A549 (cell line): ENCODE data around the gene PHF21B.

ENCODE experiments used
- CTCF ChIP-seq: fragments of >200 bp; sonication (Bioruptor Twin); formaldehyde crosslinking; IDR thresholded peaks from 3 replicates; pipeline ENCODE4 v1.5.1; 2016
- EP300 ChIP-seq, 2 experiments: fragments of >200 bp; sonication (Bioruptor Twin); formaldehyde crosslinking; IDR thresholded peaks; 2 replicates in 1 of 2; 3 replicates in 1 of 2; pipeline ENCODE4 v1.6.1; 2016 to 2017
- KDM1A ChIP-seq: fragments of 200-600 bp; sonication (generic); IDR thresholded peaks from 2 replicates; pipeline ENCODE4 v1.6.1; 2016; ENCODE audit warnings: low read depth, mild to moderate bottlenecking
- MAX ChIP-seq: IDR thresholded peaks from 2 replicates; pipeline ENCODE4 v1.6.1; 2012
- NFE2L2 ChIP-seq: fragments of 150-350 bp; conservative IDR thresholded peaks from 2 replicates; pipeline ENCODE4 v1.6.1; 2014; ENCODE audit warnings: low read length
- POLR2A ChIP-seq: IDR thresholded peaks from 2 replicates; pipeline ENCODE4 v1.6.1; 2012; ENCODE audit warnings: mild to moderate bottlenecking, low read length
- POLR2AphosphoS2 ChIP-seq: conservative IDR thresholded peaks from 2 replicates; pipeline ENCODE4 v1.6.1; 2012; ENCODE audit warnings: low read length, improper control_type of control experiment, inconsistent platforms
- RAD21 ChIP-seq, 2 experiments: fragments of >200 bp in 1 of 2; sonication (Bioruptor Twin) in 1 of 2; formaldehyde crosslinking in 1 of 2; IDR thresholded peaks in 1 of 2; conservative IDR thresholded peaks in 1 of 2; 2 replicates in 1 of 2; 3 replicates in 1 of 2; pipeline ENCODE4 v1.6.1; 2012 to 2018; ENCODE audit warnings: inconsistent platforms in 1 of 2
- REST ChIP-seq: fragments of 200-600 bp; sonication (generic); IDR thresholded peaks from 2 replicates; pipeline ENCODE4 v1.6.1; 2016; ENCODE audit warnings: antibody characterized with exemption, mild to moderate bottlenecking, moderate library complexity
- SMC3 ChIP-seq: fragments of >200 bp; sonication (Bioruptor Twin); formaldehyde crosslinking; IDR thresholded peaks from 3 replicates; pipeline ENCODE4 v1.6.1; 2018; ENCODE audit warnings: inconsistent platforms
- TP53 ChIP-seq: fragments of 250-450 bp; sonication (Bioruptor Pico); IDR thresholded peaks from 2 replicates; pipeline ENCODE4 v1.5.0; 2021; ENCODE audit warnings: mild to moderate bottlenecking, moderate library complexity

- TF ChIP-seq SMC3 (no peak), CTCF (no peak), NFE2L2 (no peak), POLR2A (no peak), POLR2AphosphoS2 (no peak), MAX (no peak), KDM1A (no peak), TP53 (CRISPR knock-in tag) (no peak), EP300 (IDR thresholded peaks at IDR 0.05) (no peak), RAD21 (conservative IDR thresholded peaks at IDR 0.05 in 1 of 2, IDR thresholded peaks at IDR 0.05 in 1 of 2) (no peak), REST (no peak)
Observed at GRCh38 chr22:44907765-44908737, 101.8 kb downstream of the PHF21B start.
